Hepatocyte (in vitro differentiated cells): ENCODE data around the gene ZNF595. TPM values are rescaled to one million over a fixed set of nuclear protein-coding genes. Genes with fewer than 3 reads are reported as not detected.
A peak's percentile ranks its signal among the peaks of the same experiment; 100 is the strongest.
"Not testable (repeated sequence)": the region's sequence is repeated elsewhere in the genome, so short reads cannot be mapped to it uniquely, and the experiment has no call there.

Experiments
- DNase-seq: peaks from one replicate; pipeline ENCODE4 v3.0.0-alpha.2; 2016; ENCODE audit warnings: low spot score
- H2AFZ ChIP-seq: fragments of 200-600 bp; sonication (generic); 2 replicates; pipeline ENCODE4 v1.6.0; 2016; ENCODE audit warnings: antibody characterized with exemption, mild to moderate bottlenecking
- H3K27ac ChIP-seq: fragments of 200-600 bp; sonication (generic); 2 replicates; pipeline ENCODE4 v1.5.1; 2016; ENCODE audit warnings: mild to moderate bottlenecking
- H3K27me3 ChIP-seq: fragments of 200-600 bp; sonication (generic); 2 replicates; pipeline ENCODE4 v1.6.1; 2016
- H3K36me3 ChIP-seq: fragments of 200-600 bp; sonication (generic); replicated peaks from 2 replicates; pipeline ENCODE4 v1.5.1; 2016; ENCODE audit warnings: low read depth; ENCODE audit not compliant: insufficient read depth
- H3K4me1 ChIP-seq: fragments of 200-600 bp; sonication (generic); 2 replicates; pipeline ENCODE4 v1.5.1; 2016; ENCODE audit warnings: mild to moderate bottlenecking, moderate library complexity; ENCODE audit not compliant: insufficient read depth
- H3K4me2 ChIP-seq: fragments of 200-600 bp; sonication (generic); 2 replicates; pipeline ENCODE4 v1.6.0; 2016
- H3K4me3 ChIP-seq: fragments of 200-600 bp; sonication (generic); 2 replicates; pipeline ENCODE4 v1.5.1; 2016; ENCODE audit warnings: mild to moderate bottlenecking
- H3K79me2 ChIP-seq: fragments of 200-600 bp; sonication (generic); 2 replicates; pipeline ENCODE4 v1.6.0; 2017; ENCODE audit warnings: mild to moderate bottlenecking
- H3K9me2 ChIP-seq: fragments of 200-600 bp; sonication (generic); replicated peaks from 2 replicates; pipeline ENCODE4 v1.6.0; 2017; ENCODE audit warnings: mild to moderate bottlenecking; ENCODE audit not compliant: insufficient read depth
- H3K9me3 ChIP-seq: fragments of 200-600 bp; sonication (generic); 2 replicates; pipeline ENCODE4 v1.5.1; 2016; ENCODE audit warnings: low read depth, mild to moderate bottlenecking
- H4K20me1 ChIP-seq: fragments of 200-600 bp; sonication (generic); 2 replicates; pipeline ENCODE4 v1.6.0; 2016; ENCODE audit warnings: mild to moderate bottlenecking; ENCODE audit not compliant: insufficient read depth, poor library complexity, severe bottlenecking
- EZH2 ChIP-seq: fragments of 200-600 bp; sonication (generic); IDR thresholded peaks from 2 replicates; pipeline ENCODE4 v1.6.1; 2016; ENCODE audit warnings: antibody characterized with exemption, mild to moderate bottlenecking, borderline replicate concordance
- EZH2phosphoT487 ChIP-seq: fragments of 200-600 bp; sonication (generic); IDR thresholded peaks from one replicate; pipeline ENCODE4 v1.6.1; 2018; ENCODE audit warnings: antibody characterized with exemption, mild to moderate bottlenecking, low read depth, moderate library complexity; ENCODE audit not compliant: unreplicated experiment, severe bottlenecking
- WGBS: methylation state at CpG from one replicate; pipeline ENCODE4 v1.1.6; 2016; ENCODE audit warnings: low lambda C conversion rate; ENCODE audit errors: missing lambda C conversion rate; 5-methylcytosine and 5-hydroxymethylcytosine counted together
- polyA plus RNA-seq: library from polyadenylated mRNA; unstranded; fragments of >200 nt; fragmentation: Nextera tagmentation; extraction: Ambion mirVana; gene quantifications from 2 replicates; pipeline ENCODE4 v1.2.1, GENCODE V29; 2016
- total RNA-seq: library from RNA; depleted of rRNA; stranded (reverse); fragments of >200 nt; gene quantifications from 2 replicates; pipeline ENCODE4 v1.2.3, GENCODE V29; 2014
- TF ChIP-seq, protein P1 (sequence below): fragments of 200-600 bp; sonication (generic); IDR thresholded peaks from 2 replicates; pipeline ENCODE4 v1.5.1; 2016; ENCODE audit warnings: antibody characterized with exemption, mild to moderate bottlenecking; ENCODE audit not compliant: poor library complexity

Gene ZNF595
- total and polyA plus RNA-seq, 2 experiments from 2014 or later, result 4.2 to 11.3 TPM

DNA sequence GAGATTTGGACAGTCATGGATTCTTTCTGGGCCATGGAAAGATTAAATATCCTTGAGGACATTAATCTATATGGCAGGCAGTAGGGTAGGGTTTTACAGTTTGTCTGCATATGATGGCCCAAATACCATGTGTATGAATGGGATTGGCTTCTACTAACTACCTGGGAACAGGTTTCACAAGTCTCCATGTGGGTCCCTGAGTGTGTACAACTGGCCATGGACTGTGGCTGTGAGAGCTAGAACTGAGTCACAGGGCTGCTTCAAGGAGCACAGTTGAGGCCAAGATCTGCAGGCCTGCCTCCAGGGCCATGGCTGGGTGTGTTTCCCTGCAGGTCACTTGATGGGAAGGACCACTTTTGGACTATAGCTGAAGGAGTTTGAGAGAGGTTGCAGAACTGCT is 11.6 kb downstream of the ZNF595 start:
- DNase-seq, H2AFZ ChIP-seq, H3K27me3 ChIP-seq, H3K36me3 ChIP-seq, H3K9me2 ChIP-seq, H3K4me3 ChIP-seq, H4K20me1 ChIP-seq, H3K4me1 ChIP-seq, H3K4me2 ChIP-seq, H3K27ac ChIP-seq: not testable (repeated sequence)
- peaks cover 11% of the 10 kb centered on the region for H3K79me2 ChIP-seq
- H3K9me3 ChIP-seq, result peaks cover 15% of the 10 kb centered on the region

DNA sequence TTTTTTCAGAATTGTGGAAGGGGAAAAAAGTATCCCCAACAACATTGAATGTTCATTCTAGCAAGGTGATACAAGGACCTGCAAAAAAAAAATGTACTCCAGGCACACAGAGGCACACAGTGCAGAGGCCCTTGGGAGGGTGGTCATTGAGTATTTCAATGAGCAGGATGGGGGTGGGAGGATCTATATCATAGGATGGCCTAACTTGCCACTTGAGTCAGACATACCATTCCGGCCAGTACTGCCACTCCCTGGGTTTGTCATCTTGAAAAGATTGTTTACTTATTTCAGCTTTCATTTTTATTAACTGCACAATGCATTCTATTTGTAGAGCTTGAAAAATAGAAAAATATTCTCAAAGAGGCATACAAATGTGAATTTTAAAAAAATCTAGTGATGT is 18.7 kb downstream of the ZNF595 start:
- no peak for DNase-seq
- Histone ChIP-seq H3K4me1 (no peaks in the 10 kb centered on the region), H3K9me2 (no peaks in the 10 kb centered on the region), H4K20me1 (no peaks in the 10 kb centered on the region), H3K4me2 (no peak overlapping the region), H3K36me3 (peaks cover 14% of the 10 kb centered on the region), H2AFZ (no peak overlapping the region), H3K79me2 (peaks cover 33% of the 10 kb centered on the region), H3K27ac (no peak overlapping the region), H3K27me3 (no peaks in the 10 kb centered on the region), H3K4me3 (no peak overlapping the region), H3K9me3 (peaks cover 79% of the 10 kb centered on the region)
- WGBS, result 97% methylated on average over 1 of the region's 1 CpG
- TF ChIP-seq, protein P1, sequence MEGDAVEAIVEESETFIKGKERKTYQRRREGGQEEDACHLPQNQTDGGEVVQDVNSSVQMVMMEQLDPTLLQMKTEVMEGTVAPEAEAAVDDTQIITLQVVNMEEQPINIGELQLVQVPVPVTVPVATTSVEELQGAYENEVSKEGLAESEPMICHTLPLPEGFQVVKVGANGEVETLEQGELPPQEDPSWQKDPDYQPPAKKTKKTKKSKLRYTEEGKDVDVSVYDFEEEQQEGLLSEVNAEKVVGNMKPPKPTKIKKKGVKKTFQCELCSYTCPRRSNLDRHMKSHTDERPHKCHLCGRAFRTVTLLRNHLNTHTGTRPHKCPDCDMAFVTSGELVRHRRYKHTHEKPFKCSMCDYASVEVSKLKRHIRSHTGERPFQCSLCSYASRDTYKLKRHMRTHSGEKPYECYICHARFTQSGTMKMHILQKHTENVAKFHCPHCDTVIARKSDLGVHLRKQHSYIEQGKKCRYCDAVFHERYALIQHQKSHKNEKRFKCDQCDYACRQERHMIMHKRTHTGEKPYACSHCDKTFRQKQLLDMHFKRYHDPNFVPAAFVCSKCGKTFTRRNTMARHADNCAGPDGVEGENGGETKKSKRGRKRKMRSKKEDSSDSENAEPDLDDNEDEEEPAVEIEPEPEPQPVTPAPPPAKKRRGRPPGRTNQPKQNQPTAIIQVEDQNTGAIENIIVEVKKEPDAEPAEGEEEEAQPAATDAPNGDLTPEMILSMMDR, result no peak
- TF ChIP-seq EZH2 (no peak), EZH2phosphoT487 (no peak)

DNA sequence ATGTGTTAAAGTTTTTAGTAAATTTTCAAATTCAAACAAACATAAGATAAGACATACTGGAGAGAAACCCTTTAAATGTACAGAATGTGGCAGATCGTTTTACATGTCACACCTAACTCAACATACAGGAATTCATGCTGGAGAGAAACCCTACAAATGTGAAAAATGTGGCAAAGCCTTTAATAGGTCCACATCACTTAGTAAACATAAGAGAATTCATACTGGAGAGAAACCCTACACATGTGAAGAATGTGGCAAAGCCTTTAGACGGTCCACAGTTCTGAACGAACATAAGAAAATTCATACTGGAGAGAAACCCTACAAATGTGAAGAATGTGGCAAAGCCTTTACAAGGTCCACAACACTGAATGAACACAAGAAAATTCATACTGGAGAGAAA is 32.8 kb downstream of the ZNF595 start:
- TF ChIP-seq, protein P1, result no peak
- TF ChIP-seq EZH2phosphoT487 (no peak), EZH2 (no peak)
- Histone ChIP-seq H3K79me2 (no peaks in the 10 kb centered on the region), H3K36me3 (peaks cover 23% of the 10 kb centered on the region), H3K4me1 (no peaks in the 10 kb centered on the region), H3K9me3 (peaks cover 85% of the 10 kb centered on the region), H3K4me3 (peak overlapping the region; percentile 9), H2AFZ (no peak overlapping the region), H3K27ac (no peak overlapping the region), H3K4me2 (no peak overlapping the region), H4K20me1 (no peaks in the 10 kb centered on the region), H3K27me3 (no peaks in the 10 kb centered on the region), H3K9me2 (no peaks in the 10 kb centered on the region)
- DNase-seq, result no peak
- WGBS, result 97% methylated on average over 3 of the region's 3 CpGs

DNA sequence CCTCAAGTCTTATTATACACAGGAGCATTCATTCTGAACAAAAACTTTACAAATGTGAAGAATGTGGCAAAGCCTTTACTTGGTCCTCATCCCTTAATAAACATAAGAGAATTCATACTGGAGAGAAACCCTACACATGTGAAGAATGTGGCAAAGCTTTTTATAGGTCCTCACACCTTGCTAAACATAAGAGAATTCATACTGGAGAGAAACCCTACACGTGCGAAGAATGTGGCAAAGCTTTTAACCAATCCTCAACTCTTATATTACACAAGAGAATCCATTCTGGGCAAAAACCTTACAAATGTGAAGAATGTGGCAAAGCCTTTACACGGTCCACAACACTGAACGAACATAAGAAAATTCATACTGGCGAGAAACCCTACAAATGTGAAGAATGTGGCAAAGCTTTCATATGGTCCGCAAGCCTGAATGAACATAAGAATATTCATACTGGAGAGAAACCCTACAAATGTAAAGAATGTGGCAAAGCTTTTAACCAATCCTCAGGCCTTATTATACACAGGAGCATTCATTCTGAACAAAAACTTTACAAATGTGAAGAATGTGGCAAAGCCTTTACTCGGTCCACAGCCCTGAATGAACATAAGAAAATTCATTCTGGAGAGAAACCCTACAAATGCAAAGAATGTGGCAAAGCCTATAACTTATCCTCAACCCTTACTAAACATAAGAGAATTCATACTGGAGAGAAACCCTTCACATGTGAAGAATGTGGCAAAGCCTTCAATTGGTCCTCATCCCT is 33.6 kb downstream of the ZNF595 start:
- H3K27me3 ChIP-seq, H3K27ac ChIP-seq, H4K20me1 ChIP-seq, H3K9me2 ChIP-seq, H3K79me2 ChIP-seq, DNase-seq, H3K4me1 ChIP-seq, H3K4me2 ChIP-seq, H2AFZ ChIP-seq: not testable (repeated sequence)
- H3K4me3 ChIP-seq, result peak overlapping the region; percentile 9
- peaks cover 23% of the 10 kb centered on the region for H3K36me3 ChIP-seq
- 97% methylated on average over 7 of the region's 7 CpGs for WGBS
- H3K9me3 ChIP-seq, result peaks cover 85% of the 10 kb centered on the region
